ENCODE results near the gene PLD4.

The PLD4 gene

DNA sequence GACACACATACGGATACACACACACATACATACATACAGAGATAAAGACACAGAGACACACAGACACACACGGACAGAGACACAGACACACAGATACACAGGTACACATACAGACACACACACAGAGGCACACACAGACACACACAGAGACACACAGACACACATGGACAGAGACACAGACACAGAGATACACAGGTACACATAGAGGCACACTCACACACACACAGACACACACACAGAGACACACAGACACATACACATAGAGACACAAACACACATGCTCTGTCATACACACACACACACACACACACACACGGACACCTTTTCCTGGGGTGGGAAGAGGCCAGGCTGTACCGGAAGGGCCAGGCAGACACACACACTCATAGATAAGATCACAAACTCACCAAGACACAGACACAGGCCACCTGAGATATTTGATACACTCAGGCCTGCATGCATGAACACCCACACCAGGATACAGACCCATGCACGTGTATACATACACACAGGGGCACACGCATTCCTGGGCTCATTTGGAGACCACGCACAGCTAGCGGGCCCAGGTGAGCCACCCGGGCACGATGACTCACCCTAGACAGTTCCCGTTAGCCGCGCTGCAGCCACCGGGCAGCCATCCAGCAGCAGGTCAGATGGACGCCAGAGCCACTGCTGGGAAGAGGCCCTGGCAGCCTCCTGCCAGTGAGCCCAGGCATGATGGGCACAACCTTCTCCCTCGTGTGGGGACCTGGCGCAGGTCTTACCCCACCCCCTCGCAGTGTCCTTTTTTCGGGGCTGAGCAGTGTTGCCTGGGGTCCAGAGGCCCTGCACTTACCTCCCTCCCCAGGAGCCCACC, 55.3 kb downstream of the PLD4 start:
- WGBS: 82% methylated on average over 19 of the region's 19 CpGs
- no peak overlapping the region for H3K4me3 ChIP-seq (ENCODE audit: insufficient read depth in 1 of 2, low read depth in 1 of 2, low read length in 2 of 2)

GRCh38 chr14:104980611-104981531, 56.2 kb downstream of the PLD4 start:
- Histone ChIP-seq H2BK5ac (ENCODE audit: low read depth, low read length, poor library complexity, severe bottlenecking) (no peak overlapping the region), H3K27me3 (ENCODE audit: control insufficient read depth in 1 of 2, insufficient read depth in 1 of 2, low read length in 2 of 2) (no peaks in the 10 kb centered on the region), H2AK5ac (ENCODE audit: low read length, severe bottlenecking) (peak overlapping the region; percentile 83), H3K36me3 (ENCODE audit: control insufficient read depth in 1 of 2, insufficient read depth in 2 of 2, low read depth in 1 of 2, low read length in 2 of 2) (no peaks in the 10 kb centered on the region), H3K14ac (ENCODE audit: low read length in 2 of 2) (no peak overlapping the region), H2AFZ (ENCODE audit: low read depth, low read length) (no peak overlapping the region), H2BK12ac (ENCODE audit: low read length in 2 of 2) (no peak overlapping the region), H2BK15ac (ENCODE audit: low read depth, poor library complexity, severe bottlenecking) (no peak overlapping the region), H4K91ac (ENCODE audit: low read length) (no peak overlapping the region), H3K18ac (ENCODE audit: low read depth in 1 of 2, low read length in 2 of 2) (no peak overlapping the region), H3K4ac (ENCODE audit: low read depth in 1 of 2, low read length in 2 of 2) (no peak overlapping the region), H3K27ac (ENCODE audit: low read length, poor library complexity, severe bottlenecking) (no peak overlapping the region), H3K9ac (ENCODE audit: low read length) (no peak overlapping the region), H4K8ac (ENCODE audit: low read length) (no peak overlapping the region), H3K4me1 (ENCODE audit: control insufficient read depth, insufficient read depth, low read depth, low read length) (peaks cover 62% of the 10 kb centered on the region), H3K23ac (ENCODE audit: low read length in 2 of 2) (no peak overlapping the region), H3K9me3 (ENCODE audit: control insufficient read depth, low read length) (no peaks in the 10 kb centered on the region), H3K4me3 (ENCODE audit: insufficient read depth in 1 of 2, low read depth in 1 of 2, low read length in 2 of 2) (no peak overlapping the region), H3K4me2 (ENCODE audit: low read length, poor library complexity, severe bottlenecking) (no peak overlapping the region), H2BK120ac (ENCODE audit: low read depth, low read length) (no peak overlapping the region), H3K79me1 (replicated peaks; ENCODE audit: low read length, poor library complexity, severe bottlenecking) (peaks cover 9% of the 10 kb centered on the region)
- no peak for DNase-seq
- WGBS: 92% methylated on average over 22 of the region's 22 CpGs

More for the DNA sequence above, 55.3 kb downstream of the PLD4 start:
- H2BK5ac ChIP-seq (ENCODE audit: low read depth, low read length, poor library complexity, severe bottlenecking): no peak overlapping the region
- H3K9ac ChIP-seq (ENCODE audit: low read length): no peak overlapping the region
- H3K14ac ChIP-seq (ENCODE audit: low read length in 2 of 2): peak overlapping the region in 1 of 2 experiments; percentile 0
- H3K18ac ChIP-seq (ENCODE audit: low read depth in 1 of 2, low read length in 2 of 2): no peak overlapping the region
- H2AK5ac ChIP-seq (ENCODE audit: low read length, severe bottlenecking): peak overlapping the region; percentile 83
- H2BK15ac ChIP-seq (ENCODE audit: low read depth, poor library complexity, severe bottlenecking): no peak overlapping the region
- H3K36me3 ChIP-seq (ENCODE audit: control insufficient read depth in 1 of 2, insufficient read depth in 2 of 2, low read depth in 1 of 2, low read length in 2 of 2): peaks cover 0 to 3% of the 10 kb centered on the region in 2 experiments
- H3K4me2 ChIP-seq (ENCODE audit: low read length, poor library complexity, severe bottlenecking): no peak overlapping the region
- H3K4ac ChIP-seq (ENCODE audit: low read depth in 1 of 2, low read length in 2 of 2): no peak overlapping the region
- H3K23ac ChIP-seq (ENCODE audit: low read length in 2 of 2): no peak overlapping the region
- no peak overlapping the region for H2AFZ ChIP-seq (ENCODE audit: low read depth, low read length)
- no peaks in the 10 kb centered on the region for H3K9me3 ChIP-seq (ENCODE audit: control insufficient read depth, low read length)
- no peak for DNase-seq
- peak overlapping the region in 1 of 2 experiments; percentile 0 for H2BK12ac ChIP-seq (ENCODE audit: low read length in 2 of 2)
- peaks cover 12% of the 10 kb centered on the region for H3K79me1 ChIP-seq (replicated peaks; ENCODE audit: low read length, poor library complexity, severe bottlenecking)
- peak overlapping the region; percentile 19 for H4K91ac ChIP-seq (ENCODE audit: low read length)
- peaks cover 71% of the 10 kb centered on the region for H3K4me1 ChIP-seq (ENCODE audit: control insufficient read depth, insufficient read depth, low read depth, low read length)
- no peak overlapping the region for H2BK120ac ChIP-seq (ENCODE audit: low read depth, low read length)
- H3K27me3 ChIP-seq (ENCODE audit: control insufficient read depth in 1 of 2, insufficient read depth in 1 of 2, low read length in 2 of 2): no peaks in the 10 kb centered on the region
- peak overlapping the region; percentile 13 for H4K8ac ChIP-seq (ENCODE audit: low read length)
- no peak overlapping the region for H3K27ac ChIP-seq (ENCODE audit: low read length, poor library complexity, severe bottlenecking)

- 85% methylated on average over 17 of the region's 17 CpGs for WGBS
- Histone ChIP-seq H3K14ac (ENCODE audit: low read length in 2 of 2) (no peak overlapping the region), H3K36me3 (ENCODE audit: control insufficient read depth in 1 of 2, insufficient read depth in 2 of 2, low read depth in 1 of 2, low read length in 2 of 2) (no peaks in the 10 kb centered on the region), H4K8ac (ENCODE audit: low read length) (no peak overlapping the region), H2AK5ac (ENCODE audit: low read length, severe bottlenecking) (peak overlapping the region; percentile 36), H2AFZ (ENCODE audit: low read depth, low read length) (no peak overlapping the region), H3K23ac (ENCODE audit: low read length in 2 of 2) (no peak overlapping the region), H2BK5ac (ENCODE audit: low read depth, low read length, poor library complexity, severe bottlenecking) (no peak overlapping the region), H2BK15ac (ENCODE audit: low read depth, poor library complexity, severe bottlenecking) (no peak overlapping the region), H3K4me1 (ENCODE audit: control insufficient read depth, insufficient read depth, low read depth, low read length) (peaks cover 63% of the 10 kb centered on the region), H3K4ac (ENCODE audit: low read depth in 1 of 2, low read length in 2 of 2) (no peak overlapping the region), H3K79me1 (replicated peaks; ENCODE audit: low read length, poor library complexity, severe bottlenecking) (peaks cover 16% of the 10 kb centered on the region), H3K9ac (ENCODE audit: low read length) (no peak overlapping the region), H2BK12ac (ENCODE audit: low read length in 2 of 2) (no peak overlapping the region), H3K4me2 (ENCODE audit: low read length, poor library complexity, severe bottlenecking) (no peak overlapping the region), H3K9me3 (ENCODE audit: control insufficient read depth, low read length) (no peaks in the 10 kb centered on the region), H4K91ac (ENCODE audit: low read length) (no peak overlapping the region), H3K4me3 (ENCODE audit: insufficient read depth in 1 of 2, low read depth in 1 of 2, low read length in 2 of 2) (no peak overlapping the region), H2BK120ac (ENCODE audit: low read depth, low read length) (no peak overlapping the region), H3K18ac (ENCODE audit: low read depth in 1 of 2, low read length in 2 of 2) (no peak overlapping the region), H3K27ac (ENCODE audit: low read length, poor library complexity, severe bottlenecking) (no peak overlapping the region), H3K27me3 (ENCODE audit: control insufficient read depth in 1 of 2, insufficient read depth in 1 of 2, low read length in 2 of 2) (no peaks in the 10 kb centered on the region)
- DNase-seq: no peak
Observed at GRCh38 chr14:104981699-104982541, 57.2 kb downstream of the PLD4 start.
